ENCODE results near the gene ATP1A2. TPM values are rescaled to one million over a fixed set of nuclear protein-coding genes. Genes with fewer than 3 reads are reported as not detected.
A peak's percentile ranks its signal among the peaks of the same experiment; 100 is the strongest.

Gene ATP1A2
- total RNA-seq, 6 experiments from 2014 or later, result 0.09 to 0.17 (median 0.14) TPM; not detected in 1

- Mint-ChIP-seq H3K4me3 (peak overlapping the region; percentile 84), H3K36me3 (ENCODE audit: low read depth) (no peaks in the 10 kb centered on the region), H3K9me3 (no peaks in the 10 kb centered on the region), H3K27me3 (ENCODE audit: insufficient read depth) (peaks cover 5% of the 10 kb centered on the region), H3K4me1 (ENCODE audit: low read depth) (peaks cover 44% of the 10 kb centered on the region), H3K27ac (0 out of 2 replicates have a peak overlapping the region, but pooled peaks have one; percentile 6)
- peak; percentile 84 for DNase-seq
- TF ChIP-seq, protein P1, sequence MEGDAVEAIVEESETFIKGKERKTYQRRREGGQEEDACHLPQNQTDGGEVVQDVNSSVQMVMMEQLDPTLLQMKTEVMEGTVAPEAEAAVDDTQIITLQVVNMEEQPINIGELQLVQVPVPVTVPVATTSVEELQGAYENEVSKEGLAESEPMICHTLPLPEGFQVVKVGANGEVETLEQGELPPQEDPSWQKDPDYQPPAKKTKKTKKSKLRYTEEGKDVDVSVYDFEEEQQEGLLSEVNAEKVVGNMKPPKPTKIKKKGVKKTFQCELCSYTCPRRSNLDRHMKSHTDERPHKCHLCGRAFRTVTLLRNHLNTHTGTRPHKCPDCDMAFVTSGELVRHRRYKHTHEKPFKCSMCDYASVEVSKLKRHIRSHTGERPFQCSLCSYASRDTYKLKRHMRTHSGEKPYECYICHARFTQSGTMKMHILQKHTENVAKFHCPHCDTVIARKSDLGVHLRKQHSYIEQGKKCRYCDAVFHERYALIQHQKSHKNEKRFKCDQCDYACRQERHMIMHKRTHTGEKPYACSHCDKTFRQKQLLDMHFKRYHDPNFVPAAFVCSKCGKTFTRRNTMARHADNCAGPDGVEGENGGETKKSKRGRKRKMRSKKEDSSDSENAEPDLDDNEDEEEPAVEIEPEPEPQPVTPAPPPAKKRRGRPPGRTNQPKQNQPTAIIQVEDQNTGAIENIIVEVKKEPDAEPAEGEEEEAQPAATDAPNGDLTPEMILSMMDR (IDR thresholded peaks at IDR 0.05), result no peak
Observed at GRCh38 chr1:160098852-160099561, 16.6 kb upstream of the ATP1A2 start.

DNA sequence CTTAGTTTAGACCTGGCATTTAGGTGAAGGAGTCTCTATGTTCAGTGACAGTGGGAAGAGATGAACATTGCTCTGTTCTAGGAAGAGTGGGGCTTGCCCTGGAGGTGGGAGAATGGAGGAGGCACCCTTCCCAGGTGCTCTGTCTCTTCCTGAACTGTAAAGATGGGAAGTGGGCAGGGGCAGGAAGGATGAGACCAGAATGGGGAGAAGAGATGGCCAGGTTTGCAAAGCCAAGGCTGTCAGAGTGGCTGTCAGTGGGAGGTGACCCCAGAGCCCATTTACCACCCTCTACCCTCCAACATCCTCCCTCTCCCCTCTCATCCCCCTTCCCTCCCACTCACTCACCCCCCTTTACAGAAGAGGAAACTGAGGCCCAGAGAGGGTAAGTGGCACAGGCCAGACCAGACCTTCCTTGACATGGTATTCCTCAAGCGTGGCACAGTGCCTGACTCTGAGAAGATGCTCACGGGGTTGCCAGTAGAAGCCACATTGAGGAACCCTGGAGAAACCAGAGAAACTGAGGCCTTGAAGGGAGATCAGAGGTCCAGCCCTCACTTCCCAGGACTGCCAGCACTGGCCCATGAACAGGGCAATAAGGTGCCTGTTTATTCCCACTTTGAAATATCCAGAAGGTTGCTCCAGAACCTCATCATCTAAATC, 15.7 kb upstream of the ATP1A2 start:
- Mint-ChIP-seq H3K27ac (0 out of 2 replicates have a peak overlapping the region, but pooled peaks have one; percentile 6), H3K36me3 (ENCODE audit: low read depth) (no peaks in the 10 kb centered on the region)

GRCh38 chr1:160101037-160101716, 14.4 kb upstream of the ATP1A2 start:
- TF ChIP-seq, protein P1 (IDR thresholded peaks at IDR 0.05), result peak; percentile 96
- peak; percentile 63 for DNase-seq
- peaks cover 49% of the 10 kb centered on the region for H3K4me1 Mint-ChIP-seq (ENCODE audit: low read depth)
- H3K36me3 Mint-ChIP-seq (ENCODE audit: low read depth), result no peaks in the 10 kb centered on the region
- H3K9me3 Mint-ChIP-seq, result no peaks in the 10 kb centered on the region
- peak overlapping the region; percentile 73 for H3K4me3 Mint-ChIP-seq
- H3K27ac Mint-ChIP-seq, result peak overlapping the region; percentile 88
- peaks cover 5% of the 10 kb centered on the region for H3K27me3 Mint-ChIP-seq (ENCODE audit: insufficient read depth)

More for the DNA sequence above, 15.7 kb upstream of the ATP1A2 start:
- Mint-ChIP-seq H3K4me3 (peak overlapping the region; percentile 84; the same call in 1 of the 2 replicates), H3K4me1 (ENCODE audit: low read depth) (peaks cover 49% of the 10 kb centered on the region), H3K27me3 (ENCODE audit: insufficient read depth) (peaks cover 5% of the 10 kb centered on the region), H3K9me3 (no peaks in the 10 kb centered on the region)
- DNase-seq, result no peak
- TF ChIP-seq, protein P1 (IDR thresholded peaks at IDR 0.05), result no peak

GRCh38 chr1:160101717-160102522, 13.6 kb upstream of the ATP1A2 start:
- peaks cover 5% of the 10 kb centered on the region for H3K27me3 Mint-ChIP-seq (ENCODE audit: insufficient read depth)
- peaks cover 42% of the 10 kb centered on the region for H3K4me1 Mint-ChIP-seq (ENCODE audit: low read depth)
- TF ChIP-seq, protein P1 (IDR thresholded peaks at IDR 0.05), result no peak
- no peak for DNase-seq
- H3K27ac Mint-ChIP-seq, result 0 out of 2 replicates have a peak overlapping the region, but pooled peaks have one; percentile 11
- H3K4me3 Mint-ChIP-seq, result no peak overlapping the region
- H3K9me3 Mint-ChIP-seq, result no peaks in the 10 kb centered on the region
- H3K36me3 Mint-ChIP-seq (ENCODE audit: low read depth), result no peaks in the 10 kb centered on the region

Measured in HFFc6 (cell line).